Peyer's patch (tissue), 4 donors: Measurements from ENCODE around the gene ADK. TPM values are rescaled to one million over a fixed set of nuclear protein-coding genes. Genes with fewer than 3 reads are reported as not detected.

ENCODE experiments used
- DNase-seq, 3 donors: peaks; one replicate each; pipeline ENCODE4 v3.0.0-alpha.2; 2017 to 2019
- H3K27ac ChIP-seq, 4 donors: fragments of 200-600 bp; sonication (generic); one replicate each; pipeline ENCODE4 v1.5.1; 2016 to 2019
- H3K27me3 ChIP-seq, 2 donors: fragments of 200-600 bp; sonication (generic); one replicate each; pipeline ENCODE4 v1.5.1; 2019
- H3K36me3 ChIP-seq, 3 donors: fragments of 200-600 bp; sonication (generic); one replicate each; pipeline ENCODE4 v1.5.1; 2016 to 2019
- H3K4me1 ChIP-seq, 4 donors: fragments of 200-600 bp; sonication (generic); one replicate each; pipeline ENCODE4 v1.5.1; 2016 to 2019
- H3K4me3 ChIP-seq, 4 donors: fragments of 200-600 bp; sonication (generic); 1 replicate in 3 of 4; 2 replicates in 1 of 4; pipeline ENCODE4 v1.5.1; 2016 to 2019; ENCODE audit warnings: mild to moderate bottlenecking in 1 of 4
- H3K9me3 ChIP-seq, 4 donors: fragments of 200-600 bp; sonication (generic); one replicate each; pipeline ENCODE4 v1.5.1; 2016 to 2019; ENCODE audit warnings: mild to moderate bottlenecking in 1 of 4
- POLR2A ChIP-seq, 2 donors: fragments of 450-650 bp; IDR thresholded peaks; one replicate each; pipeline ENCODE4 v1.5.1; 2017; ENCODE audit warnings: antibody characterized with exemption in 2 of 2, mild to moderate bottlenecking in 2 of 2, moderate library complexity in 2 of 2
- total RNA-seq, 4 donors: library from RNA; depleted of rRNA; stranded (reverse); fragments of >200 nt; gene quantifications; one replicate each; pipeline ENCODE4 v1.1.0, GENCODE V29; 2016
- TF ChIP-seq, protein P1 (sequence below), 6 experiments: fragments of 450-650 bp in 4 of 6; fragments of 200-600 bp in 2 of 6; sonication (generic) in 1 of 6; IDR thresholded peaks; one replicate each; pipeline ENCODE4 v1.5.1; 2017 to 2019; ENCODE audit warnings: antibody characterized with exemption in 6 of 6, mild to moderate bottlenecking in 3 of 6, moderate library complexity in 1 of 6

The ADK gene
- total RNA-seq, 4 donors from 2014 or later = 7.4 to 50.3 (median 14.3) TPM

DNA sequence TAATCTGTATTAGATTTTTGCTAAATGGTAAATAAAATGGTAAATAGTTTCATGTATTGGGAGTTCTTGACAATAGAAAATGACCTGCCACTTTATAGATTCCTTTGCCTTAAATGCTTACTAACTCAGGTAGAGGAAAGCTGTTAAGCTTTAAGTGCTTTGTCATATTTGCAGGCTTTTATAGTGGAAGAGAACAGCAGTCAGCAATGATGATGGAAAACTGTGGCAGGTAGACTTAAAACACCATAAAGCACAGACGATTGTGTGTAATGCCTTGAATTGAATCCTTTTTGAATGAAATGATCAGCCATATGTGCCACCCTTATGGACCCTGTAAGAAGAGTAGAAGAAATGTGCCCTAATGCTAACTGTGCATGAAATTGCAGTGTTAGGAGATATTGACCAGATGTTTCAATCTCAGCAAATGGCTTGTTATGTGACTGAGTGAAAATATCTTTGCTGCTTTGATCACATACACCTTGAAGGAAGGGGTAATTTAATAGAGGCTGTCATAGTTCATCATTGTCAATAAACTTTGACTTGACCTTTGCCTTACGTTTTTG lies 230.4 kb downstream of the ADK start:
- no peak for DNase-seq
- TF ChIP-seq POLR2A (IDR thresholded peaks at IDR 0.05) = no peak
- TF ChIP-seq, protein P1, sequence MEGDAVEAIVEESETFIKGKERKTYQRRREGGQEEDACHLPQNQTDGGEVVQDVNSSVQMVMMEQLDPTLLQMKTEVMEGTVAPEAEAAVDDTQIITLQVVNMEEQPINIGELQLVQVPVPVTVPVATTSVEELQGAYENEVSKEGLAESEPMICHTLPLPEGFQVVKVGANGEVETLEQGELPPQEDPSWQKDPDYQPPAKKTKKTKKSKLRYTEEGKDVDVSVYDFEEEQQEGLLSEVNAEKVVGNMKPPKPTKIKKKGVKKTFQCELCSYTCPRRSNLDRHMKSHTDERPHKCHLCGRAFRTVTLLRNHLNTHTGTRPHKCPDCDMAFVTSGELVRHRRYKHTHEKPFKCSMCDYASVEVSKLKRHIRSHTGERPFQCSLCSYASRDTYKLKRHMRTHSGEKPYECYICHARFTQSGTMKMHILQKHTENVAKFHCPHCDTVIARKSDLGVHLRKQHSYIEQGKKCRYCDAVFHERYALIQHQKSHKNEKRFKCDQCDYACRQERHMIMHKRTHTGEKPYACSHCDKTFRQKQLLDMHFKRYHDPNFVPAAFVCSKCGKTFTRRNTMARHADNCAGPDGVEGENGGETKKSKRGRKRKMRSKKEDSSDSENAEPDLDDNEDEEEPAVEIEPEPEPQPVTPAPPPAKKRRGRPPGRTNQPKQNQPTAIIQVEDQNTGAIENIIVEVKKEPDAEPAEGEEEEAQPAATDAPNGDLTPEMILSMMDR (IDR thresholded peaks at IDR 0.05) = no peak
- Histone ChIP-seq H3K27me3 (no peaks in the 10 kb centered on the region), H3K9me3 (no peaks in the 10 kb centered on the region), H3K36me3 (no peaks in the 10 kb centered on the region), H3K4me3 (no peak overlapping the region), H3K27ac (no peak overlapping the region), H3K4me1 (no peaks in the 10 kb centered on the region)

DNA sequence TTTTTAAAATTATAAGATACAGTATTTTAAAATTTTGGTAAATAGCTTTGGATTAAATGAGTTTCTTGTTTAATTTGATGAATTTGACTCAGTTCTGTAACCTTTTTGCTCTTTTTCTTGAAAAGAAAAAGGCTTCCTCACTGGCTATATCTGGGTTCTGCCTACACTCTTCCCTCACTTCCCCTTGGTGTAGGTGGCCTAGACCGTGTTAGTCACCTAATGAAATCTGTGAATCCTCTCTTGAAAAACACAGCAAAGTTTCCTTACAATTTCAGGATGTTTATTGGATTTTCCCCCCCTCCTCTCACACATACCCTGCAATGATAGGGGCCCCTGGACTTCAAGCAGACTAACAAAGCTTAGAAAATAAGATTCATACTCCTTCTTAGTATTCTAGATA lies 231.6 kb downstream of the ADK start:
- TF ChIP-seq, protein P1 (IDR thresholded peaks at IDR 0.05) = no peak
- TF ChIP-seq POLR2A (IDR thresholded peaks at IDR 0.05) = no peak
- Histone ChIP-seq H3K36me3 (no peaks in the 10 kb centered on the region), H3K27ac (no peak overlapping the region), H3K27me3 (no peaks in the 10 kb centered on the region), H3K9me3 (no peaks in the 10 kb centered on the region), H3K4me3 (no peak overlapping the region), H3K4me1 (no peaks in the 10 kb centered on the region)
- DNase-seq = no peak

DNA sequence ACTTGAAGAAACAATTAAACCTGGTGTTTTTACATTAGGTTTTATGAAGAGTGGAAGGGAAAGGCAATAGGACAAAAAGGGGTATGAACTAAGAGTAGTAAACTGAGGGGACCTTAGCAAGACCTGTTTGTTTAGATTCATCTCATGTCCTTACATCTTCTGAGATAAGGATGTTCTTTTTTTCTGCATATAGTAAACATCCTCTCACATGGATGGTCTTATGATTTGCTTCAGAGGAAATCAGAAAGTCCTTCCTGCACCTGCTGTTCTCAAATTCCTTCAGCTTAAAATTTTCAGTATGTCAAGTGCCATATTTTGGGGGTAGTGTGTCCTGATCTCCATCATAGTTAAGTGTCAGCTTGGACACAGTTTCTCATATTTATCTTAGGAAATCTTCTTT lies 232.6 kb downstream of the ADK start:
- Histone ChIP-seq H3K4me3 (no peak overlapping the region), H3K36me3 (no peaks in the 10 kb centered on the region), H3K9me3 (no peaks in the 10 kb centered on the region), H3K27ac (no peak overlapping the region), H3K4me1 (no peaks in the 10 kb centered on the region), H3K27me3 (no peaks in the 10 kb centered on the region)
- TF ChIP-seq POLR2A (IDR thresholded peaks at IDR 0.05) = no peak
- no peak for DNase-seq

DNA sequence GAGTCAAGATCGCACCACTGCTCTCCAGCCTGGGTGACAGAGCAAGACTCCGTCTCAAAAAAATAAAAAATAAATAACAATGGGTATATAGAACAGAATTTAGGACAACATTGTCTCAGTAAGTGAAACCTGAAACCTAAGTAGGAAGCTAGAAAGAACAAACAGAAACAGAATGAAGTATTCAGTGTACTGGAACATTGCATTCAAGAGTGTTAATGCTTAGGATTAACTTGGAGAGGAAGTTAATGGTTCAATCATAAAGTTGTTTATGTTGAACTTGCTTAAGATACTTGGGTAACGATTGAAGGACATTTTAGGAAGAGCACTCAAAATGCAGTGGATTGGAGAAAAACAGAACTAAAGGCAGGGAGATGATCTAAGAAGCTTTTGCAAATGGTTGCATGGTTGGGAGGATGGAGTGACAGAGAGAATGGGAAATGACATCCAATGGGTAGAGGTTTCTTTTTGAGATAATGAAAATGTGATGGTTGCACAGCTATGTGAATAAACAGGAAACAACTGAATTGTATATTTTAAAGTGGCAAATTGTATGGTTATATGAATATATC lies 233.7 kb downstream of the ADK start:
- TF ChIP-seq, protein P1 (IDR thresholded peaks at IDR 0.05) = no peak
- TF ChIP-seq POLR2A (IDR thresholded peaks at IDR 0.05) = no peak
- no peaks in the 10 kb centered on the region for H3K36me3 ChIP-seq
- H3K27ac ChIP-seq = no peak overlapping the region
- H3K9me3 ChIP-seq = no peaks in the 10 kb centered on the region
- no peak overlapping the region for H3K4me3 ChIP-seq
- no peaks in the 10 kb centered on the region for H3K27me3 ChIP-seq
- DNase-seq = no peak
- no peaks in the 10 kb centered on the region for H3K4me1 ChIP-seq

DNA sequence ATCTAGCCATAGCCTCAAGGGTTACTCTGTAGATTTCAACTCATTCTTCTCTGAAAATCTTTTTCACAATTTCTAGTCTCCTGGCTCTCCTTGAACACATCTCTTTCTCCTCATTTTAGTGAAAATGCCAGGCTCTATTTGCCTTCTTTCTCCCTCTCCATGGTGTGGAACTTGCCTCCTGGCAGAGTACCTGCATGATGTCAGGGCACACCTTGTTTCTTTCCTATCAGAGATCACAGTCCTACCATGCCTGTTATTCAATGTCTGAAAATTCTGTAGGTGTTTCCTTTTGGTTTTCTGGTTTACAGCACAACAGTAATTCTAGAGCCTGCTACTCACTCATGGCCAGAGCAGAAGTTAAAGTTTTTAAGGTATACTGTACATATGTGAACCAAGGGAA lies 237.8 kb downstream of the ADK start:
- H3K27ac ChIP-seq = no peak overlapping the region
- no peak for DNase-seq
- H3K36me3 ChIP-seq = no peaks in the 10 kb centered on the region
- no peaks in the 10 kb centered on the region for H3K9me3 ChIP-seq
- no peak overlapping the region for H3K4me3 ChIP-seq
- H3K4me1 ChIP-seq = no peaks in the 10 kb centered on the region
- TF ChIP-seq POLR2A (IDR thresholded peaks at IDR 0.05) = no peak
- TF ChIP-seq, protein P1 (IDR thresholded peaks at IDR 0.05) = no peak
- H3K27me3 ChIP-seq = no peaks in the 10 kb centered on the region

DNA sequence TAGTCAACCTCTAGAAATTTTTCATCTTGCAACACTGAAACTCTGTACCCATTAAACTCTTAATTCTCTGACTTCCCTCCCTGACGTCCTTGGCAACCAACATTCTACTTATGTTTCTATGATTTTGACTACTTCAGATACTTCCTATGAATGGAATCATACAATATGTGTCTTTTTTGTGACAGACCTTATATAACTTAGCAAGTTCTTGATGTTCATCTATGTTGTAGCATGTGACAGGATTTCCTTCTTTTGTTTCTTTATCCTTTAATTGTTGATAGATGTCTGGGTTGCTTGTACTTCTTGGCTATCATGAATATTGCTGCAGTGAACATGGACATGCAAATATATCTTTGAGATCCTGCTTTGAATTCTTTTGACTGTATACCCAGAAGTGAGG lies 240.8 kb downstream of the ADK start:
- no peaks in the 10 kb centered on the region for H3K27me3 ChIP-seq
- H3K9me3 ChIP-seq = no peaks in the 10 kb centered on the region
- no peaks in the 10 kb centered on the region for H3K4me1 ChIP-seq
- TF ChIP-seq, protein P1 (IDR thresholded peaks at IDR 0.05) = no peak
- no peak for TF ChIP-seq POLR2A (IDR thresholded peaks at IDR 0.05)
- no peak for DNase-seq
- no peak overlapping the region for H3K27ac ChIP-seq
- H3K36me3 ChIP-seq = no peaks in the 10 kb centered on the region
- H3K4me3 ChIP-seq = no peak overlapping the region
